GM18519 (cell line): ENCODE results near the gene ATXN1.
"Not testable (repeated sequence)": the region's sequence is repeated elsewhere in the genome, so short reads cannot be mapped to it uniquely, and the experiment has no call there.

Source experiments
- ATAC-seq: cut with Tn5 transposase; IDR thresholded peaks from one replicate; pipeline ENCODE4 v1.9.1; 2021; ENCODE audit warnings: mild to moderate bottlenecking, moderate library complexity; ENCODE audit not compliant: unreplicated experiment, low FRiP score

The ATXN1 gene

DNA sequence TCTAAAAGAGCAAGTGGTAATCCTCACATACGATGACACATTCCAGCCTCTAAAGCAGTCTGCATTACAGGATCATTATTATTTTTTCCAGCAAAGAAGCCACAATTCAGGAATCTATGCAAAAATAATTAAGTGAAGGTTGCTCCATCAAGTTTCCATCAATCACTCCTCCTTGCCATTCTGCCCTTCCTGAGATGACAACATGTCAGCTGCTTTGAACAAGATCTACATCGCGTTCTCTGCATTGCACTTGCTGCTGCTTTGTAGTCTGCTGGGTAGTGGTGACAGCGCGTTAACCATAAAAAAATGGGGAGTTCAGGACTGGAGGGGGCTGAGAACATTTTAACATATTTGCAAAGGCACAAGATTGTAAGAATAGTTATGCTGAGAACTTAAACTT lies 375.2 kb downstream of the ATXN1 start:
- no peak for ATAC-seq

DNA sequence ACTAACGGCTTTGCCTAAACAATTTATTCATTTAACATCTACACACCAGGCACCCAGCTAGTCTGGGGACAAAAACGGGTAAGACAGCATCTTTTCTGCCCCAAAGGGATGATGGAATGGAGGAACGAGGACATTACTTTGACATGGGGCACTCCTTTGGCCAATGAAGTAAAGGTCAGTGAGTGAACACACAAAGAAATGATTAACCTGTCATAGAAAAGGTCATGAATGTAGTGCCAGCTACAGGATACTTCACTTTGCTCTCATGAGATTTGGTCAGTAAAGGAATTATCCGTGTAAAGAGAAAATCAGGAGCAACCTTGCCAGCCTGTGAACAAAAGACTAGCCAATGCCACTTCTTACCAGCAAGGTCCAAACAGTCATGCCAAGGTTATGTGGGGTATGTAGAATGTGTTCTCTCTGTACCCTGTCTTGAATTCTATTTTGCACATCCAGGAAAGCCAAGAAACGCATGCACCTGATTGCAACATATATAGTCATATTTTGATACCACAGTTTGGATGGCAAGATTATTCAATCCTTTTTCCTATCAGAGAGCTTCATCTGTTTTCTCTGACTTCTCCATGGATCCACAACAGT lies 377.6 kb downstream of the ATXN1 start:
- ATAC-seq = no peak

DNA sequence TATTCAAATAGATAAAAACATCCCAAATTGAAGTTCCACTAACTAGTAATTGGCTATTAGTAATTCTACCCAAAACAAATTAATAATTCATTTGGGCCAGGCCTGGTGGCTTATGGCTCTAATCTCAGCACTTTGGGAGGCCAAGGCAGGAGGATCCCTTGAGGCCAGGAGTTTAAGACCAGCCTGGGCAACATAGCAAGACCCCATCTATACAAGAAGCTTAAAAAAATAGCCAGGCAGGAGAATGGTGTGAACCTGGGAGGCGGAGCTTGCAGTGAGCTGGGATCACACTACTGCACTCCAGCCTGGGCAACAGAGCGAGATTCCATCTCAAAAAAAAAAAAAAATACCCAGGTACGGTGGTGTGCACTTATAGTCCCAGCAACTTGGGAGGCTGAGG lies 379.3 kb downstream of the ATXN1 start:
- ATAC-seq = not testable (repeated sequence)

DNA sequence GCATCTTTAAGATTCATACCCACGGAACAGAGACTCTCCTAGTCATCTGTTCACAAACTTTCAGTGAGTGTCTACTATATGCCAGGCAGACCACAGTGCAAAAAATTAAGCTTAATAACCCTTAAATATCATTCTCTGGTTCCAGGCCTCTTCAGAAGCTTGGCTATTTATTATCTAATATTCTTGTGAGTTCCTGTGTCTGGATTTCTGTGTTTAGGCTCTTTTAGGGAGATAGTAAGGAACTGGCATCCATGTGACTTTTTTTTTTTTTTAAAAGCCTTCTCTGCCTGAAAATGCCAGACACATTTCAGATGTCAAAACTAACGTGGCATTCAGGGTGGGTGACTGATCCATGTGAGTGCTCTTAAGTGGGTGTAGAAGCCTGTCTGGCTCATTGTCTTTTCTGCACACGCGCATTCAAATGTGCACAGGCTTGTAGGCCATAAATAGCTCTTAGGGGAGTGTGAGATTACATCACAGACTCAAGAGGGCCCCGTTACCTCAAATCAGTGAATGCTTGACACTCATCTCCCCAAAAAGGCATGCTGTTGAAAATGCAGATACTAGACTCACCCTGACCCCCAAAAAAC lies 380.9 kb downstream of the ATXN1 start:
- no peak for ATAC-seq

DNA sequence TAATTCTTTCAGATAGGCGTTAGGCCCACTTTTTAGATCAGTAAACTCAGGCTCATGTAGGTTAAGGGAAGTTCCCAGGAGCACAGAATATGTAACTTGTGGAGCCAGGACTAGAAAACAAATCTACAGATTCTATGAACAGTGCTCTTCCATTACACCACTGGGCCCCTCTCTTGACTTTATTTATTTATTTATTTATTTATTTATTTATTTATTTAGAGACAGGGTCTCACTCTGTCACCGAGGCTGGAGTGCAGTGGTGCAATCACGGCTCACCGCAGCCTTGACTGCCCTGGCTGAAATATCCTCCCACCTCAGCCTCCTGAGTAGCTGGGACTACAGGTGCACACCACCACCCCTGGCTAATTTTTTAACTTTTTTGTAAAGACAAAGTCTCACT lies 382.9 kb downstream of the ATXN1 start:
- not testable (repeated sequence) for ATAC-seq

DNA sequence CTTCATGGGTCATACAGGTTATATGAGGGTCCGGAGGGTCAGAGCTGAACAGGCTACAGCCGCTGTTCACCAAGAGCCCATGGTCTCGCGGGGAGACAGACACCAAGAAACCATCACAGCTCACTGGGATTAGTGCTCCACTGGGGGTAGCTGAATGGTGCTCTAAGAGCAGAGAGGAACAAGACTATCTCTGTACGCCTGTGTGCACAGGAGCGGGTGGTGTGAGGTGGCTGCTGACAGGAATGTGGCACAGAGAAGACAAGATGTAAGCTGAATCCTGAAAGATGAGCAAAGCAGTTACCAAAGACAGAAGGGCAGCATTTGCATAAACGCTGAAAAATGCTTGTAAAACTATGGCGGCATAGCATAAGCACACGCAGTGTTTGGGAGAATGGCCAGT lies 383.8 kb downstream of the ATXN1 start:
- ATAC-seq = no peak

DNA sequence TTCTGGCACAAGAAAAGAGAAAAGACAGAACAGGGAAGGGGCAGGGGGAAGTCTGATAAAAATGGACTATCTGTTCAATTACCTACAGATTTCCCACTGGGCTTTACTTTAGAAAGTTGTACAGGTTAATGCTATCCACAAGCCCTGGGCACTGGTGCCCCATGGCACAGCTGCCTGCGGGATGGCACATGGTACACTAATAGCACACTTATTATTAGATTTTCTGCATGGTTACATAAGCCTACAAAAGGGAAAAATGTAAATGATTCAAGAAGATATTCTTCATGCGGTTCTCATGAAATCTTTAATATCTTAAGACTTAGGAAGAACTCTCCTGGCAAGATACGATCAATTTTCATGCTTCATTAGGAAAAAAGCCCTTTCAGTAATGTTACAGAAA lies 385.4 kb downstream of the ATXN1 start:
- no peak for ATAC-seq

DNA sequence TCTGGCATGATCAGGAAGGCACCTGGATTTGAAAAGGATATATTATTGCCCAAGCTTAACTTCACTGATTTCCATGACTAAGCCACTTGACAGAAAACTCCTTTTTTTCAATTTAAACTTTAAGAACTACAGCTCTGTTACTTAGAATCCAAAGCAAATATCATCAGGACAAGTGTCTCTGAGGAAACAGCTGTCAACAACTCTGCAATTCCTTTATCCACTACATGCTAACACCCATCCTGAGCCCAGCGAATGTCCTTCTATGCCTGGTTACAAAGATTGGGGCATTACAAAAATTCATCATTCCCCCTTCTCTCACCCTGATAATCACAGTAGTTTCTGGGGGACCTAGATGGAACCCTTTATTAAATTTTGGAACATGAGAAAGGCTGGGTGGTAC lies 386.1 kb downstream of the ATXN1 start:
- ATAC-seq = no peak

DNA sequence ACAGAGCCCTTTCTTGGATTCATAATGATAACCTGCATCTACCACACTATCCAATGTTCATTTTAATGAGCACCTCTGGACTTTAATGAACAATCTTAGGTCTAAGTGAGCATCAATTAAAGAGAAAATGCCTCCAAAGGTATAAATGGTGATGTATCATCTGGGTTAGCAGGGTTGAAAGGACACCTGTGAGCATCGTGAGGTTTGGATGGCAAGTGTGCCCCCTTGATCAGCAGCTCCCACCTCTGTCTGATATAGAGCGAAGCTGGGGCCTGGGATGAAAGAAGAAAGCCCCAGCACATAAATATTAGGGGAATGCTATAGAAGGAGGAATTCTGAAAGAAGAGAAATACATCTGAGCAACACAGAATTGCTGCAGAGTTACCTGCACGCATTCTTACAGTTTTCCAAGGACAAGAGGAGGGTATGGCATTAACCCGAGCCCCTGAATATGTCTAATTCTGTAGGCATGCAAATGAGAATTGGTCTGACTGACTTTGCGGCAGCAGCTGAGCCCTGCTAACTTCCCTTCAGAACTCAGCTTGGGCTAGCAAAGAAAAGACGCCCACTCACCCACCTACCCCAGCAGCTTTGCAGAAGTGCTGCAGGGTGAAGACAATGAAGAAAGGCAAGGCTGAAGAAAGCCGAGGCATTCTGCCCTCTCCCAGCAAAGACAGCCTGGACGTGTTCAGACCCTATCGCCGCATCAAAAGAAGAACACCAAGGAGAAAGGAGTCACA lies 386.6 kb downstream of the ATXN1 start:
- ATAC-seq = peak; percentile 70

DNA sequence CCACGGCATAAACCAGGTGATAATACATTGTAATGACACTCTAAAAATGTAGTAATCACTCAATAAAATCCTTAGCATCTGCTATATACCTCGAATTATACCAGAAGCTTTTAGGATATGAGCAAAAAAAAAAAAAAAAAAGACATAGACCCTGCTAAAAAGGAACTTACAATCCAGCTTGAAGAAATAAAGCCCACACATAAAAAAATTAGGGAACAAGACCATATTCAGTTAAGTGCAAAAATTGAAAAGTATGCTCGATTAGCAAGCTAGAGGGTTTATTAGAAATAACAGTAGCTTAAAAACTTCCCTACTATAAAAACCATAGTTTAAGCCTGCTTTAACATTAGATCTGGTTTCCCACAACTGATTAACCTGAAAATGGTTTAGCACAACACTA lies 387.2 kb downstream of the ATXN1 start:
- no peak for ATAC-seq

DNA sequence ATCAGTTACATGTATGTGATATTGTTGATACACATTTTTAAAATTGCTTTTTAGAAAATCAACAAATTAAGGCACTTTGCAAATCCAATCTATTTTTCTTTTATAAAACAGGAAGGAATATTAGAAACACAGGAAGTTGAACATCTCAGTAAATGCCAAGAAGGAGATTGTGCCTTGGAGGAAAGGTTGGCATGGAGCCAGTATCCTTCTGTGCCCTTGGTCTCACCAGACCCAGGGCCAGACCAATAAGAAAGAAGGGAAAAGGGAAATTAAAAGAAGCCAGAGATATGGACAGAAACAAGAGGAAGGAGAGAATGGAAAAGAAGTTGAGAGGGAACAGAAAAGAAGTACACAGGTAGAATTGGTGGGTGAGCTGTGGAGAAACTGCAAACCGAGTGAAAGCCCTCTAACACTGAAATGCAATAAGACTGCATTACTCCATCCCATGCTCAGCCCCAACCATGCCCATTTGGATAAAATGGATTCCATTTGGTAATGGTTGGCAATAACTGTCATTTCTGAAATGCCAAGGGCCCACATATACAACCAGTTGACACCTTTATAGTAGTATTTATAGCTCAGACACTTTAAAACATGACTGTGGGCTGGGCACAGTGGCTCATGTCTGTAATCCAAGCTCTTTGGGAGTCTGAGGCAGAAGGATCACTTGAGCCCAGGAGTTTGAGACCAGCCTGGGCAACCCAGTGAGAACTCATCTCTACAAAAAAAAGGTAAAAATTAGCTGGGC lies 389.1 kb downstream of the ATXN1 start:
- no peak for ATAC-seq

DNA sequence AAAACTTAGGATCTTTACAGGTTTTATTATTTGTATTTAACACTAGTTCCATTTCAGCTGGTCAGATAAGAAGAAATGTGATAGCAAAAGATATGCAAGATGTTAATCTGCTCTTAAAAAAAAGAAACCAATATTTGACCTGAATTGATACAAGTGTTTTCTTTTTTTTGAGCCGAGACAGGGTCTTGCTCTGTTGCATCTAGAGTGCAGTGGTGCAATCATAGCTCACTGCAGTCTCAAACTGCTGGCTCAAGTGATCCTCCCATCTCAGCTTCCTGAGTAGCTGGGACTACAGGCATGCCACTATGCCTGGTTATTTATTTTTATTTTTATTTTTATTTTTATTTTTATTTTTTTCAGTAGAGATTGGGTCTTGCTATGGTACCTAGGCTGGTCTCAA lies 389.9 kb downstream of the ATXN1 start:
- ATAC-seq = no peak

DNA sequence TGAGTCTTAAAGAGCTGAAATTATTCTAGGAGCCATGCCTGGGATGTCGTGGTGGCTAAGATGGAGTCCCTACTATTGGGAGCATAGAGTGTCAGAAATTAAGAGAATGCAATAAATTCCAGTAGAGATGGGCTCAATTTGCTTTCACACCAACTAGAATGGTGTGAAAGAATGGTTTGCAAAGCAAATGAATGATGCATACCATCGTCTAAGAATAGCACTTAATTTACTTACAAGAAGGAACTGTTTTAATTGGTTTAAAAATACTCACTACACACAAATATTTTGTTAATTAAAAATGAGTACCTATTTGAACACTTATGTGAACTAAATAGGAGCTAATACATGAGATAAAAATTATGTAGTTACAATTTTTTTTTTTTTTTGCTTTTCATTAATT lies 390.3 kb downstream of the ATXN1 start:
- no peak for ATAC-seq

DNA sequence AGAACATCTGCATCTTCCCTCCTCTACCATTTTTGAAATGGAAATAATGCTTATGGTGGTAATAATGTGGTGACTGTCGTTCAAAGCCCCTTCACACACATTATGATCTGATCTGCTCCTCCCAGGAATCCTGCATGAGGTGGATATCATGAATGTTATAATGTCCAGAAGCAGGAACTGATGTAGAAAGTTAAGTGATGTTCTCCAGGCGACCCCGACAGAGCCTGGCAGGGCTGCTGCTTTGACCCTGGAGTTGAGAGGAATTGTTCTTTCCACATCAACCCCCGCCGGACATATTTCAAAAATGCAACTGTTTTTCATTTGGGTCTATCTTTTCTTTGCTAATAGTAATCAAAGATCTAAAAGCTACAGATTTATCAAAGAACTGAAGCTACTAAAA lies 391.3 kb downstream of the ATXN1 start:
- ATAC-seq = no peak

DNA sequence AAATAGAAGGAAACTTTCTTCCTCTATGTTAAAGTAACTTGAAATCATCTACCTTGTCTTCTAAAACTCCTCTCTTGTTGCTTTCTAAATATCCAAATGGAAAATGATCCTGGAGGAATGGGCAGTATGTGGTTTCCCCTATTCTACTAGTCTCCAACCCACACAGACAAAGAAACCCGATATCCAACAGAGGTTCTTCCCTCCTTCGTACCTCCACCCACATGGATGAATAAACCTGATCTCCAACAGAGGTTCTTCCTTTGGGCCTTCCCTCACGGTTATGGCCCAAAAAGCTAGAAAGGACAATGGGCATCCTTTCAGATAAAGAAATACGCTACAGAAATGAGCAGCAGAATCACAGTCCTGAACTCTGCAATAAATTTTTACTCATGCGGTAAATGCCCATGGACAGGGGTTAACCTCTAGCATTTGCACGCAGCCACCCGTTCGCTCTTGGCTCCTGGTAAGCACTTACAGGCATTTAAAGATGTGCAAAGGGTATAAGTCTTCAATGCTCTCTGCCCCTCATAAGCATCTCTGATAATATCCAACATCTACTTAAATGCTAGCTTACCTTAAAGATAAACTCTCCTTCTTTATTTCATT lies 392.0 kb downstream of the ATXN1 start:
- ATAC-seq = no peak

DNA sequence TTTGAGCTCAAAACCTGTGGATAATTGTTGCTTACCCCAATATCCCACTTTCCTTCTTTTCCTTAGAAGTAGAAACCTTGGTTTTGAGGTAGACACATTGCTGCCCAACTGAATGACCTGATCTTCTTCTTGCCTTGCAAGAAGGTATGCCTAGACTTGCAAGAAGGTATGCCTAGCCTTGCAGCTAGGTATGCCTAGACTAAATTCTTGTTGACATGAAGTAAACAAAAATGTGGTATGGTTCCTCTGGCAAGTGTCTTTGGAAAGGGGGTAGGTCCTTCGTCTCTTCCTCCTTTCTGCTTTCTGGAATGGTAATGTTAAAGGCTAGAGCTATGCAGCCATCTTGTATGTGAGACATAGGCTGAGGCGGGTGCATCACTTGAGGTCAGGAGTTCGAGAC lies 393.7 kb downstream of the ATXN1 start:
- ATAC-seq = no peak

DNA sequence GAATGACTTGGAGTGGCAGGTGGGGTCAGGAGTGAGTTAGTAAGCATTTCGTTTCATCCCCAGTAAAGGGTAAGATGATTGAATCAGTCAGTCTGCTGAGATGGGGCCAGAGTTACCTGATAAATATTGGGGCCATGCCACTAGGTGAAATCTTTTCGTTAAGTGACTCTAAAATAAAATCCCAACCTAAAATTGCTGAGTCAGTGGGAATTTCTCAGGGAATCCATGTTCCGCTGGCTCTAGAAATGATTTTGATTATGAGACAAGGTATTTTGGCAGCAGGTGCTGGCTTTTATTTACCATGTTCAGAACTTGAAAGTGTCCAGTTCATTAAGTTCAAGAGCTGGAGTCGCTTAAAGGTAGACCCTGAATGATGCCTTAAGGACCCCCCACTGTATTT lies 397.5 kb downstream of the ATXN1 start:
- no peak for ATAC-seq

DNA sequence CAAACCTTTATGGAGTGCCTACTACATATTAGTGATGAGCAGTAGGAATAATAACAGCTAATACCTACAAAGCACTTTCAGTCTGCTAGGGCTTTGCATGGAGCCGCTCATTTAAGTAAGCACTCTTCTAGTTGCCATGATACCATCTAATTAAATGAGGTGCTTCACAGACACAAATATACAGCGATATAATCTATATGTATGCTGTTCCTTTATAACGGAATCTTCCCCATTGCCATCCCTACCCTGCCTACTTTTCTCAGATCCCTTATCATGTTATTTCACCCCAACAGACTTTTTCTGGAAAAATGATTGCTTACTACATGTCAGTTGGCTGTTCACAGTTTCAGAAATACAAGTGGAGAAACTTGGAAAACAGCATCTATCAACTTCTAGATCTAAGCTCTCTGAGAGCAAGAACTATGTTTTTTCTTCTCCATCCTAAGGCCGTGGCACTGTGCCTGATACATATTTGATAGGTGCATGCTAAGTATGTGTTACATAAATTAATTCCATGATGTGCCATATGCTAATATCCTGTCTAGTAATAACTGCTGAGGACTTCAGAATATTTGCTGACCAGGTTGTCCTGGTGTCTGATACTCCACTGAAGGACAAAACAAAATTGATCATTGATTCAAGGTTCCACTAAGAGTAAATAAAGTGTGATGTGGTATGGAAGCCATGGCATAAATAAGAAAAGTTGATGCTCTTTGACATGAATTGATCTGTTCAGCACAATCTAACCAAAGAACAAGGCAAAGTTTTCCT lies 398.3 kb downstream of the ATXN1 start:
- ATAC-seq = no peak

DNA sequence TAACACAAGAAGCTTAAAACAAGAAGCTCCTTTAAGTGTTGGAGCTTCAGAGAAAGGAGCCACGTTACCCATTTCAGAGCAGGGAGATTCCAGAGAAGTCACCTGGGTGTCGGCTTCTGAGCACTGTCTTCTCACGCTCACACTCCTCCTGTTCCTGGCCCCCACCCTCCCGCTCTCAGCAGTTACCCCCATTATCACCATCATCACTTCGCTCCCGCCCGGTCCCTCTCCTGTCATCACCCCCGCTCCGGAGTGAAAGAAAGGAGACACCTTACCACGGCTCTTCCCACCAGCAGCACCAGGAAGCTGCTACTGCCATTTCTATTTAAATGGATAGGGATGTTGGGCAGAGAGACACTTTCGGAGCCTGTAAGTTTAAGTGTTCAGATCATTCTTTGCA lies 399.0 kb downstream of the ATXN1 start:
- no peak for ATAC-seq

DNA sequence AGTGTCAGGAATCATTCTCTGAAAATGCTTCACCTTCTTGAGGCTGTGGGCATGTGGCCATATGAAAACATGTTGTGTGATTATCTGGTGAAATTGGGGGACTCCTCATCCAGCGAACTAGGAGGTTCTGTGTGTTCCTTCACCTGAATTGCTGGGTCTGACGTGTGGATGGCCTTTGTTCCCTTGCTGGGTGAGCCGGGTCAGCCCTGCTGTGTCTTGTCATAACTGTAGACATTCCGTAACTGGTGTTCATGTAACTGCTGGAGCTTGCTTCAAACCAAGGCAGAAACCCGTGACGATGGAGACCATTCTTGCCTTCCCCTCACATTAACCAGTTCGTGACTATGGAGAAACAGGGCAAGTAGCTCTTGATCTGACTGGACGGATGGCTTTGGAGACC lies 399.4 kb downstream of the ATXN1 start:
- ATAC-seq = no peak
